ENCODE results near the gene PDK3. TPM values are rescaled to one million over a fixed set of nuclear protein-coding genes. Genes with fewer than 3 reads are reported as not detected.

PDK3 gene
- total RNA-seq, 1 donor from 2014 or later, result 12.6 TPM

GRCh38 chrX:24483596-24483995 lies 18.5 kb downstream of the PDK3 start:
- no peak for DNase-seq

GRCh38 chrX:24485323-24485722 lies 20.2 kb downstream of the PDK3 start:
- DNase-seq, result no peak

GRCh38 chrX:24485976-24486680 lies 21.0 kb downstream of the PDK3 start:
- no peak for DNase-seq

GRCh38 chrX:24487571-24487970 lies 22.5 kb downstream of the PDK3 start:
- DNase-seq, result no peak

- no peak for DNase-seq
Observed at GRCh38 chrX:24491741-24492140, 26.7 kb downstream of the PDK3 start.

GRCh38 chrX:24493740-24494581 lies 28.9 kb downstream of the PDK3 start:
- DNase-seq, result no peak

- peak; percentile 5 for DNase-seq
Observed at GRCh38 chrX:24494647-24495075, 29.6 kb downstream of the PDK3 start.

GRCh38 chrX:24495700-24496099 lies 30.6 kb downstream of the PDK3 start:
- DNase-seq, result no peak

- no peak for DNase-seq
Observed at GRCh38 chrX:24498181-24498580, 33.1 kb downstream of the PDK3 start.

GRCh38 chrX:24498975-24499374 lies 33.9 kb downstream of the PDK3 start:
- no peak for DNase-seq

- no peak for DNase-seq
Observed at GRCh38 chrX:24506082-24506481, 41.0 kb downstream of the PDK3 start.

GRCh38 chrX:24508375-24508774 lies 43.3 kb downstream of the PDK3 start:
- no peak for DNase-seq

GRCh38 chrX:24513416-24513815 lies 48.3 kb downstream of the PDK3 start:
- DNase-seq, result no peak

- DNase-seq, result no peak
Observed at GRCh38 chrX:24515447-24515846, 50.4 kb downstream of the PDK3 start.

GRCh38 chrX:24520472-24520871 lies 55.4 kb downstream of the PDK3 start:
- DNase-seq, result no peak

- no peak for DNase-seq
Observed at GRCh38 chrX:24525455-24525854, 60.4 kb downstream of the PDK3 start.

GRCh38 chrX:24526616-24527015 lies 61.5 kb downstream of the PDK3 start:
- no peak for DNase-seq

- no peak for DNase-seq
Observed at GRCh38 chrX:24528605-24529004, 63.5 kb downstream of the PDK3 start.

- DNase-seq, result no peak
Observed at GRCh38 chrX:24536551-24536950, 71.5 kb downstream of the PDK3 start.

- peak; percentile 1 for DNase-seq
Observed at GRCh38 chrX:24542756-24543155, 77.7 kb downstream of the PDK3 start.

GRCh38 chrX:24547961-24548360 lies 82.9 kb downstream of the PDK3 start:
- DNase-seq, result no peak

- DNase-seq, result no peak
Observed at GRCh38 chrX:24550166-24550565, 85.1 kb downstream of the PDK3 start.

- DNase-seq, result no peak
Observed at GRCh38 chrX:24553011-24553410, 87.9 kb downstream of the PDK3 start.

GRCh38 chrX:24561121-24561520 lies 96.0 kb downstream of the PDK3 start:
- no peak for DNase-seq

Measured in skin of body (tissue), 2 donors.